OCI-LY7 (cell line): ENCODE results near the gene TMEM14A.

Experiments
- CTCF ChIP-seq: fragments of 200-600 bp; sonication (generic); conservative IDR thresholded peaks from 2 replicates; pipeline ENCODE4 v1.5.1; 2014; ENCODE audit warnings: mild to moderate bottlenecking, antibody characterized with exemption, low read length, moderate library complexity, mixed read lengths
- EZH2phosphoT487 ChIP-seq: fragments of 200-600 bp; sonication (generic); IDR thresholded peaks from 2 replicates; pipeline ENCODE4 v1.6.1; 2018; ENCODE audit warnings: low read depth, borderline replicate concordance, mild to moderate bottlenecking, mixed run types, antibody characterized with exemption, low read length, moderate library complexity, mixed read lengths

- TF ChIP-seq CTCF (no peak), EZH2phosphoT487 (no peak)
These were observed 3.8 kb downstream of the TMEM14A start for GRCh38 chr6:52674666-52675065.
